Measurements from ENCODE around the gene FRMD4A.

DNA sequence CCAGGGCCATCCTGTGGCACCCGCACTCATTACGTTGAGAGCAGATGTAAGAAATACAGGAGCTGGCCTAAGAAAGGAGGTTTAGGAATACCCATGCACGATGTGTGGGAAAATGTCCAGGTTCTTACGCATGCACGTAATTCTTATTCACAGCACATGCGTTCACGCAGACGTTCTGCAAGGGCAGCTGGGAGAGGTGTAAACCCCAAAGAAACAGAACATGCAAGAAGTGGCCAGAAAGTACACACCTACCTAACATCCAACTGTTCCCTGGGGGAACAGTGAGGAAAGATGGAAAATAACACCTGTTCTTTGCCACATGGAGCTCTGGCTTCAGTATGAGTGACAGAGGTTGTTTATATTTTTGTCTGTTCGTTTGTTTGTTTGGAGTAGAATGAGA, 458.3 kb downstream of the FRMD4A start:
- TF ChIP-seq EZH2 (IDR thresholded peaks at IDR 0.05; ENCODE audit: low read length, unreplicated experiment) (no peak), EZH2phosphoT487 (IDR thresholded peaks at IDR 0.05; ENCODE audit: borderline replicate concordance, low read length) (no peak)
- TF ChIP-seq, protein P1, sequence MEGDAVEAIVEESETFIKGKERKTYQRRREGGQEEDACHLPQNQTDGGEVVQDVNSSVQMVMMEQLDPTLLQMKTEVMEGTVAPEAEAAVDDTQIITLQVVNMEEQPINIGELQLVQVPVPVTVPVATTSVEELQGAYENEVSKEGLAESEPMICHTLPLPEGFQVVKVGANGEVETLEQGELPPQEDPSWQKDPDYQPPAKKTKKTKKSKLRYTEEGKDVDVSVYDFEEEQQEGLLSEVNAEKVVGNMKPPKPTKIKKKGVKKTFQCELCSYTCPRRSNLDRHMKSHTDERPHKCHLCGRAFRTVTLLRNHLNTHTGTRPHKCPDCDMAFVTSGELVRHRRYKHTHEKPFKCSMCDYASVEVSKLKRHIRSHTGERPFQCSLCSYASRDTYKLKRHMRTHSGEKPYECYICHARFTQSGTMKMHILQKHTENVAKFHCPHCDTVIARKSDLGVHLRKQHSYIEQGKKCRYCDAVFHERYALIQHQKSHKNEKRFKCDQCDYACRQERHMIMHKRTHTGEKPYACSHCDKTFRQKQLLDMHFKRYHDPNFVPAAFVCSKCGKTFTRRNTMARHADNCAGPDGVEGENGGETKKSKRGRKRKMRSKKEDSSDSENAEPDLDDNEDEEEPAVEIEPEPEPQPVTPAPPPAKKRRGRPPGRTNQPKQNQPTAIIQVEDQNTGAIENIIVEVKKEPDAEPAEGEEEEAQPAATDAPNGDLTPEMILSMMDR (conservative IDR thresholded peaks at IDR 0.05; ENCODE audit: low read depth, low read length) = no peak
